Hematopoietic multipotent progenitor cell treated with erythropoietin and hydrocortisone succinate and interleukin-3 and kit ligand, for 17 days (in vitro differentiated cells): Measurements from ENCODE around the gene ACTL6B.
A peak's percentile ranks its signal among the peaks of the same experiment; 100 is the strongest.
"Not testable (repeated sequence)": the region's sequence is repeated elsewhere in the genome, so short reads cannot be mapped to it uniquely, and the experiment has no call there.

Experiments
- DNase-seq: peaks from one replicate; pipeline ENCODE4 v3.0.0-alpha.2; 2015; ENCODE audit warnings: low spot score

The ACTL6B gene

DNA sequence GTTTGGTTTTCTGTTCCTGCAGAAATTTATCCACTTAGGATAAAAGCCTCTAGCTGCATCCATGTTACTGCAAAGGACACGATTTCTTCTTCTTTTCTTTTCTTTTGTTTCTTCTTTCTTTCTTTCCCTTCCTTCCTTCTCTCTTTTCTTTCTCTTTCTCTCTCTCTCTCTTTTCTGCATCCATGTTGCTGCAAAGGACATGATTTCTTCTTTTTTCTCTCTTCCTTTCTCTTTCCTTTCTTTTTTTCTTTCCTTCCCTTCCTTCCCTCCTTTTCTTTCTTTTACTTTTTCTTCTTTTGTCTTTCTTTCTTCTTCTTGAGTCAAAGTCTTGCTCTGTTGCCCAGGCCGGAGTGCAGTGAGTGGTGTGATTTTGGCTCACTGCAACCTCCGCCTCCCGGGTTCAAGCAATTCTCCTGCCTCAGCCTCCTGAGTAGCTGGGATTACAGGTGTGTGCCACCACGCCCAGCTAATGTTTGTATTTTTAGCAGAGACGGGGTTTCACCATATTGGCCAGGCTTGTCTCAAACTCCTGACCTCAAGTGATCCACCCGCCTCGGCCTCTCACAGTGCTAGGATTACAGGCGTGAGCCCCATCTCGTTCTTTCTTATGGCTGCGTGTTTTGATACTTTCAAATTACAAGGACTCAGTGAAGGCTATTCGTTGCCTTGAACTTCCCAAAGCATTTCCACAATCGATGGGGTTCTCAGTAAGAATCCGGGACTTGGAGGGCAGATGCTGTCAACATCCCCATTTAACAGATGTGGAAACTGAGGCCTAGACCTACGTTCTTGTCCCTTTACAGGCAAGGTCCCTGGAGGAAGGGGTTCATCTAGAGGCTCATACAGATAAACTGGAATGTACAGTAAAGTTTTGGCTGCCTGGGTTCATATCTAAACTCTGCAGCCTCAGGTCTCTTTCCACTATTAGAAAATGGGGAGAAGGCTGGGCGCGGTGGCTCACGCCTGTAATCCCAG lies 15.4 kb upstream of the ACTL6B start:
- no peak for DNase-seq

DNA sequence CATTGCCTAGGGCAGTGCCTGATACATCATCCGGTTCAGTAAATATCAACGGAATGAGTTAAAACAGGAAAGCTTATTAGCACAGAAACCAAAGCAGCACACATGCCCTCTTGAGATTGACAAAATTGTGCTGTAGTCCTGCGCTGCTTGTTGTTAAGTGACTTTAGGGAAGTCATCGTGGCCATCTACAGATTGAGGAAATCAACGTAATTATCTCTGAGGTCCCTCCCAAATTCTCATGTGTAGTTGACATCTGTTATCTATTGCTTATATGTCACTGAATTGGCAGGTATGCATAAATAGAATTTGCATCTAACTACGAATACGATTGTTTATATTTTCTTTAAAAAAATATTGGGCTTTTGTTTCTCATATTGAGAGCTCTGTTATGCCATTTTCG lies 13.8 kb upstream of the ACTL6B start:
- DNase-seq = no peak

DNA sequence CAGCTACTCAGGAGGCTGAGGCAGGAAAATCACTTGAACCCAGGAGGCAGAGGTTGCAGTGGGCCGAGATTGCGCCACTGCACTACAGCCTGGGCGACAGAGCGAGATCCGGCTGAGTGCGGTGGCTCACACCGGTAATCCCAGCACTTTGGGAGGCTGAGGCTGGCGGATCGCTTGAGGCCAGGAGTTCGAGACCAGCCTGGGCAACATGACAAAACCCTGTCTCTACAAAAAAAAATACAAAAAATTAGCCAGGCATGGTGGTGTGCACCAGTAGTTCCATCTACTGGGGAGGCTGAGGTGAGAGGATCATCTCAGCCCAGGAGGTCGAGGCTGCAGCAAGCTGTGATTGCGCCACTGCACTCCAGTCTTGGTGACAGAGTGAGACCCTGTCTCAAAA lies 12.9 kb upstream of the ACTL6B start:
- not testable (repeated sequence) for DNase-seq

DNA sequence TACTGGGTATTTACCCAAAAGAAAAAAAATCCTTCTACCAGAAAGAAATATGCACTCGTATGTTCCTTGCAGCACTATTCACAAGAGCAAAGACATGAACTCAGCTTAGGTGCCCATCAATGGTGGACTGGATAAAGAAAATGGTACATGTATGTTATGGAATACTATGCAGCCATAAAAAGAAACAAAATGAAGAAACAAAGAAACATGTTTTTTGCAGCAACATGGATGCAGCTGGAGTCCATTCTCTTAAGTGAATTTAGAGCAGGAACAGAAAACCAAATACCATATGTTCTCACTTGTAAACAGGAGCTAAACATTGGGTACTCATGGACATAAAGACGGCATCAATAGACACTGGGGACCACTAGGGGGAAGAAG lies 11.8 kb upstream of the ACTL6B start:
- no peak for DNase-seq

DNA sequence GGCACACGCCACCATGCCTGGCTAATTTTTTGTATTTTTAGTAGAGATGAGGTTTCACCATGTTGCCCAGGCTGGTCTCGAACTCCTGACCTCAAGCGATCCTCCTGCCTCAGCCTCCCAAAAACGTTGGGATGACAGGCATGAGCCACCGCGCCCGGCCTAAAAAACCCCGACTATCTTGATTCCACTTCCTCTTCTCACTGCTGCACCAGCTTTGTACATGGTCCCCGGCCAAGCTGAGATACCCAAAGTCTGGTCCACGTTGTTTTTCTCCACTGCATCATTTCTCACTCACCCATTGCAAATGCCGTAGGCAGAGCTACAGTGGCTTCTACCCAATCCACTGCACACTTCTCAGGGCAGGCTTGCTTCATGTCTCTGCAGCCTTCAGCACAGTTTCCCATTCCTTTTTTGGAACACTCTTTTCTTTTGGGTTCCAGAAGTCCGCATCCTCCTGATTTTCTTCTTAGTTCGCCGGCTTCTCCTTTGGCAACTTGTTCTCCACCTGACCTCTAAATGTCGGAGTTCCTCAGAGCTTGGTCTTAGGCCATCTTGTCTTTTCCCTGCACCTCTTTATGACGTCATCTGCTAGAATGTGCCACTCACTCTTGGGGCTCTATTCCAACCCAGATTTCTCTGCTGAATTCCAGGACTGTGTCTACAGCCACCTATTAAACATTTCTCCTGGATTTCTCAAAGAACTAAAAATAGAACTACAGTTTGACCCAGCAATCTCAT lies 11.3 kb upstream of the ACTL6B start:
- DNase-seq = no peak

DNA sequence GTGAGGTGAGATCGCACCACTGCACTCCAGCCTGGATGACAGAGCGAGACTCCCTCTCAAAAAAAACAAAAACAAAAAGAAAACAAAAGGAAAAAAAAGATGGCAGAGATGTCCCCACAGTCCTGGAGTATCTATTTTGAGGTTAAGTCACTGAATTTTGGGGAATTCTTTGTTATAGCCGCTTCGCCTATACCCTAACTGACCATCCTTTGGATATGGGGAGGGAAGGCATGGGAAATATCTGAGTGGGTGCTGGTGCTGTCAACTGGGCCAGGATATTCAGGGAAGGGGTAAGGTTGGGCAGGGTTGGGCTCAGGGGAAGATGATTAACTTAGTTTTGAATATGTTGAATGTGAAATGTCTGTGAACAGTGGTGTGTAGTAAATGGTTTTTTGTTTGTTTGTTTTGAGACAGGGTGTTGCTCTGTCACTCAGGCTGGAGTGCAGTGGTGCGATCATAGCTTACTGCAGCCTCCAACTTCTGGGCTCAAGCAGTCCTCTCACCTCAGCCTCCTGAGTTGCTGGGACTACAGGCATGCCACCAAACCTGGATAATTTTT lies 9.0 kb upstream of the ACTL6B start:
- DNase-seq = no peak

DNA sequence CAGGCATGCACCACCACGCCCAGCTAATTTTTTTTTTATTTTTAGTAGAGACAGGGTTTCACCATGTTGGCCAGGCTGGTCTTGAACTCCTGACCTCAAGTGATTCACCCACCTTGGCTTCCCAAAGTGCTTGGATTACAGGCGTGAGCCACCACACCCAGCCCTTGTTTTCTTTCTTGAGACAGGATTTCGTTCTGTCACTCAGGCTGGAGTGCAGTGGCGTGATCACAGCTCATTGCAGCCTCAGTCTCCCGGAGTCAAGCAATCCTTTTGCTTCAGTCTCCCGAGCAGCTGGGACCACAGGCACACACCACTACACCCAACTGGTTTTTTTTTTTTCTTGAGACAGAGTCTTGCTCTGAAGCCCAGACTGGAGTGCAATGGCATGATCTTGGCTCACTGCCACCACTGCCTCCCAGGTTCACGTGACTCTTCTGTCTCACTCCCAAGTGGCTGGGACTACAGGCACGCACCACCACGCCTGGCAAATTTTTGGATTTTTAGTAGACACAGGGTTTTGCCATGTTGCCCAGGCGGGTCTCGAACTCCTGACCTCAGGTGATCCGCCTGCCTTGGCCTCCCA lies 6.0 kb upstream of the ACTL6B start:
- peak; percentile 46 for DNase-seq

DNA sequence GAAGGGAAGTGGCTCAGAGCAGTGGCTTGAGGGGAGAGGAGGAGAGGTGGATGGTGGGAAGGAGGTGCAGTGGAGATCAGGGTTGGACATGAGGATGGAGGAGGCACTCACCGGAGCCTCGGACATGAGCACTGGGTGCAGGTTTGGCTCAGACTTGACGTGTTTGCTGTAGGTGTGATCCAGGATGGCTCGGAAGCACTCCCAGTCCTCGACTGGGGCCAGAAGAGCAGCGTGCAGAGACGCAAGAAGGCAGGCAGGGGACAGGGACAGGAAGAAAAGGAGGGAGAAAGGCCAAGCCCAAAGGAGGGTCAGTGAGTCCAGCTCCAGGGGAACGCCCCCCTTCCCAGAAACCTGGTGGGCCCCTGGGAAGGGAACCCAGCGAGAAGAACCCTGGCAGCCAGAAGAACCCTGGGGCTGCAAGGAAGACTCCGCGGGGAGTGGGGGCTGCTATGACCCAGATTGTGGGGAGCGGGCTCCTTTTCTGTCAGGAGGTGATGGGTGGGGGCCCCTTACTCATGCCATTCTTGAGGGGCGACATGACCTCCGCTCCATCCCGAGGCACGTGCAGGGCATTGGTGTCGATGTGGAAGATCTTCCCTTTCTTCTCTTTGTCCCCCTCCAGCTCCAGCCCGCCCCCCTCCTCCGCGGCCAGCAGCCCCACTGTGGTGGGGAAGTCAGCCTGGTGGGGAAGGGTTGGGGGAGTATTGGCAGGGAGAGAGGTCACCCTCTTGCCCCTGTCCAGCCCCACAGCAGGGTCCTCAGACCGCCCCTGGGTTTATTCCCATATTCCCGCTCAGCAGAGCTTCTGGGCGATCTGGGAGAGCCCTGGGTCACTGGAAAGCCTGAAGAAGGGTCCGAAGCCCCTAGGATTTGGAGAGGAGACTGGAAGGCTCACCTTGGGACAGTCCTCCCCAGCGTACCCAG lies 1.1 kb downstream of the ACTL6B start:
- DNase-seq = no peak

DNA sequence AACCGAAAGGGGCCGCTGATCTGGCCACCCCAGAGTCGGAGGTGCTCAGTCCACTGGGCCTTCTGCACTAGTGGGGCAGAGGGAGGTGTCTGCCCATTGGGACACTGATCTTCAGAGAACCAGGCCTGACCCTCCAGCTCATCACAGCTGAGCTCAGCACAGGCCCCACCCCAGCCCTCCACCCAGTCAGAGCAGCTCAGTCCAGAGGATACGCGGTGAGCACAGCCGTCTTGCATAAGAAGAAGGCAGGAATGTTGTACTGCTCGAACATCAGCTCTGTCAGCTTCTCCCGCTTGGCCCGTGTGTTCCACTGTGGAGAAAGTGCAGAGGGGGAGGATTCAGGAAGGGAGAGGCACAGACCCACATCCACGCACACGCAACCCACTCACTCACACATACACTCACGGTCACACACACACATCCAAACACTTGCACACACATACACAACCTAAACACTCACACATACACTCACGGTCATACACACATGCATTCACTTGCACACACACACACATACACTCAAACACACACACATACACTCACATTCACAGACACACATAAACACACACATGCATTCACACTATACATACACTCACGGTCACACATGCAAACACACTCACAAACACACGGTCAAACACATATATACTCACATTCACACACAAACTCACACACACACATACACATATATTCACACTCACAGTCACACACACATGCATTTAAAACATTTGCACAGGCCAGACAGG lies 6.3 kb downstream of the ACTL6B start:
- no peak for DNase-seq

DNA sequence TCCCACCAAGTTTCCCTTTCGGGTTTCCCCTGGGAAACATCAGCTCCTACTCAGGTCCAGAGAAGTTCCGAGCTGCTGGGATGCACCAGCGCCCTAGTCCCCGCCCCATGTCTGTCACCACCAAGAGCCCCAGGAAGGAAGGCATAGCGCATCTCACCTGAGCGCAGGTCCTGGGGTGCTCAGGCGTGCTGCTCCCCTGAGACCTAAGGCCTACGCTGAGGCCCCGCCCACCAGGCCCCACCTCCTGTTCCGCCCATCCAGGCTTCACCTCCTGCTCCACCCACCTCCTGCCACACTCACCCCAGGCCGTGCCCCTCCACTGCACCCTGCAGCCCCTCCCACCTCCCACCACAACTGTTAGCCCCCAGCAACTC lies 13.7 kb downstream of the ACTL6B start:
- peak; percentile 89 for DNase-seq

DNA sequence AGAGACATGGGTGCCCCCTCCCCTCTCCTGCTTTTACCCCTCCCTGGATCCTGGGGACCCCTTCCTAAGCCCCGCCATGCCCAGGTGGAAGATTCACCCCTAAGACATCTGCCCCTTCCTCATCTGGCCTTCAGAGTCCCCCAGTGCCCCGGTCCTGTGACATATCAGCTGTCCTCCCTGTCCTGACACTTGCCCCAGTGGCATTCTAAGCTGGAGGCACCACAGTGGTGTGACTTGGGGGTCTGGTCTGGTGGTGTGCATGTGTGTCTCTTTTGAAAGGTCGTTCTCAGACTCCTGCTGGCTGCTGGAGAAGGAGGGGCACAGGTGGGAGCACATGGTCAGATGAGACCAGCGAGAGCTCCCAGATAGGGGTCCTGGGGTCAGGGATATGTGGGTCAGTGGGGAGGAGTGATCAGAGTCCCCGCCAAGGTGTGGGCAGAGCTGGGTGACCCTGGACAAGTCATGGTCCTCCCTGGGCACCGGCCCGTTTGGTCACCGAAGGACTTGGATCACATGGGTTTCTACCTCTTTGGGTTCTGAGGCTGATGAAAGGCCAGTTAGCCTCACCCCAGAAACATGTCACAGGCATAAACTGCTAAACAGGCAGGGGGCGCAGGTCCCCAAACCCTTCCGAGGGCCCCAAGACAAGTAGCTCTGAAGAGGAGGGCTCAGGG lies 14.3 kb downstream of the ACTL6B start:
- peak; percentile 54 for DNase-seq

DNA sequence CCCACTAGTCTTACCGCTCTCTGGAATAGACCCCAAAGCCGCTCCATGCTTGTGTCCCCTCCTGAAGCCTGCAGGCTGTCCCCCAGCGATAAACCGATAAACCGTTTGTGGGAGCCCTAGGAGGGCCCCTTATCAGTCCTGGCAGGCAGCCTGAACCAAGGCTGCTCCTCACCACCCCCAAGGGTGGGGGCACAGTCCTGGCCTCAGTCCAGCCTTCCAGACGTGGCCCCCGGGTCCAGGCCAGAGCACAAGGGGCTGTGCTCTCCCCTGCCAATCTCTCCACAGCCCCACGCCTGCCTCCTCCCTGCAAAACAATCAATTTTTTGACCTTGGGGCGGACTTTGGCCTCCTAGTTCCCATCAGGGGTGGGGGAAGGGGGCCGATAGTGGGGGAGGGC lies 14.8 kb downstream of the ACTL6B start, which contains the start of gene TFR2:
TFR2 (minus strand) TSS at position 90 of the 397 bp plus-strand sequence; CDS start at position 47, 43 bp downstream.
- DNase-seq = peak; percentile 89

DNA sequence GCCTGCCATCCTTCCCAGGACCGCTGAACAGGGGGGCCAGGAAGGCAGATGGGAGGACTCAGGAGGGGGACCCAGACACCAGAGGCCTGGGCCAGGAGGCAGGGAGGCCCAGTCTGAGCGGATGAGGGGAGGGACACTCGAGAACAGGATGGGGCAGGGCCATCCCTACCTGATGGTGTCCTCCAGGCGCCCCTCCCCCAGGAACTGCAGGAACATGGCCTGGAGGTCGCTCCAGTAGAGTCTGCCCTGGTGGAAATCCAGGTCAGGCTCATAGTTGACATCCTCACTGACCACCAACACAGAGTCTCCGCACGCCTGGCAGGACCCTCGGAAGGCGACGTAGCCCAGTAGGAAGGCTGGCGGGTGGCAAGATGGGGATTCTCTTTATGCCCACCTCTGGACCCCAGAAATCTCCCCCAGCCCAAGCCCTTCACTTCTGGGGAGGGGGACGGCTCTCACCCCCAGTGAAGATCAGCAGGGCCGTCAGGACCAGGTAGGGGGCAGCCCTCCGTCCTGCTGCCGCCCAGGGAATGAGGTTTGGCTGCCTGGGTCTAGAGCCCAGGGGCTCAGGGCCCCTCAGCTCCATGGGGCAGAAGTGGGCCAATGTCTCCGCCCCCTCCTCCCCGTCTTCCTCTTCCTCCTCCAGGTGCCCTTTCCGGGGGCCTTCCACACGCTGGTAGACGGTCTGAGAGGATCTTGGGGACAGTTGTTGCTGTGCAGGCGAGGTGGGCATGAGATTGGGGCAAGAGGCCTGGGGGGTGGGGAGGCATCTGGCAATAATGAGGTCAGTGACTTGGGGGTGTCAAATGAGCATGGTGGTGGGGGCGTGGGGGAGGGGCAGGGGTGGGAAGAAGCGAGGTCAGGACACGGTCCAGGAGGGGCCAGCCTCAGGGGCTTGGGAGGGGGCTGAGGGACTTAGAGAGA lies 15.5 kb downstream of the ACTL6B start:
- DNase-seq = peak; percentile 41

DNA sequence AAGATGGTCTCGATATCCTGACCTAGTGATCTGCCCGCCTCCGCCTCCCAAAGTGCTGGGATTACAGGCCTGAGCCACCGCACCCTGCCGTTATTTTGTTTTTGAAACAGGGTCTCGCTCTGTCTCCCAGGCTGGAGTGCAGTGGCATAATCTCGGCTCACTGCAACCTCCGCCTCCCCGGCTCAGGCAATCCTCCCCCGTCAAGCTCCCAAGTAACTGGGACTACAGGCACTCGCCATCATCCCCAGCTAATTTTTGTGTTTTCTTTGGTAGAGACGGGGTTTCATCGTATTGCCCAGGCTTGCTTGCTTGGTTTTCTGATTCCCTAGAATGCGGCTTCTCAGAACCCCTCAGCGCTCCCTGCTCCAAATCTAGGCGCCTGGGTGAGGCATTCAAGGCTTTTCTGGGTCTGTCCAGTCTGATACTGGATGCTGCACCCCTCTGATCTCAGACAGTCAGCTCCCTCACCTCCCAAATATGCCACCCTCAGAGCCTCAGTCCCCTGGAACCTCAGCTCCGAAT lies 16.2 kb downstream of the ACTL6B start:
- DNase-seq = peak; percentile 56

DNA sequence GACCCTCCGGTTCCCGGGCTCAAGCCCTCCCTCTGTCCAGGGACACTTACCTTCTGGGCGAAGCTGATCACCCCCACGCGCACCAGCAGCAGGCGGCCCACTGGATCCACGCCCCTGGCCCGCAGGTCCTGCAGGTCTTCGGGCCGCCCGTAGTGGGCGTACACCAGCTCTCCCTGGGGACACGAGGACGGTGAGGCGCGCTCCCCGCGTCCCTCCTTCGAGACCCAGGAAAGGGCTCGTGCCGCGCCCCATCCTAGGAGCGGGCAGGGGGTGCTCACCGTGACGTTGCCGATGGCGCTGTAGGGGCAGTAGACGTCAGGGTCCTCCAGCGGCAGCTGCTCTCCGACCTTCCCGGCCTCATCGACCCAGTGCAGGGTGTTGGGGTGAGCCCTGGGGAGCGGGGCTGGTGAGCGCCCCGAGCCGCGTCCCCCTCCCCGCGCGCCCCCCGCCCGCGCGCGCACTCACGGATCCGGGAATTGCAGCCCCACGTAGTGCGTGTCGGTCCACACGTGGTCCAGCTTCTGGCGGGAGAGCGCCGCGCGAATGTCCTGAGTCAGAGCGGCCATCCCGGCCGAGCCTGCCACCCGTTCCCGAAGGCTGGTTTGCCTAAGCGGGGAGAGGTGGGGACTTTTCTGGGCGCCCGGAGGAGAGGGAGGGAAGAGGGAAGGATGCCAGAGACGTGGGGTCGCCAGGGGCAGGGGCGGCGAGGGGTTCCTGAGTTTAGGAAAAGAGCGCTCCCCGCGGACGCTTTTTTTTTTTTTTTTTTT lies 23.1 kb downstream of the ACTL6B start:
- no peak for DNase-seq

DNA sequence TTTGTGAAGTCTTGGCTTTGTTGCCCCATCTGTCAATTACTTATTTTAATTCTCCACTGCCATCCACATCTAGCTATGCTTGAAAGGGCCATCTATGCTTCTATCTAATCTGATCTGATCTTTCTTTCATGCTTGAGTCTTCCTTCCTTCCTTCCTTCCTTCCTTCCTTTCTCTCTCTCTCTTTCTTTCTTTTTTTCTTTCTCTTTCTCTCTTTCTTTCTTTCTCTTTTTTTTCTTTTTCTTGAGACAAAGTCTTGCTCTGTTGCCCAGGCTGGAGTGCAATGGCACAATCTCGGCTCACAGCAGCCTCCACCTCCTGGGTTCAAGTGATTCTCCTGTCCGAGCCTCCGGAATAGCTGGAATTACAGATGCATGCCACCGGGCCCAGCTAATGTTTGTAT lies 26.2 kb downstream of the ACTL6B start:
- no peak for DNase-seq

DNA sequence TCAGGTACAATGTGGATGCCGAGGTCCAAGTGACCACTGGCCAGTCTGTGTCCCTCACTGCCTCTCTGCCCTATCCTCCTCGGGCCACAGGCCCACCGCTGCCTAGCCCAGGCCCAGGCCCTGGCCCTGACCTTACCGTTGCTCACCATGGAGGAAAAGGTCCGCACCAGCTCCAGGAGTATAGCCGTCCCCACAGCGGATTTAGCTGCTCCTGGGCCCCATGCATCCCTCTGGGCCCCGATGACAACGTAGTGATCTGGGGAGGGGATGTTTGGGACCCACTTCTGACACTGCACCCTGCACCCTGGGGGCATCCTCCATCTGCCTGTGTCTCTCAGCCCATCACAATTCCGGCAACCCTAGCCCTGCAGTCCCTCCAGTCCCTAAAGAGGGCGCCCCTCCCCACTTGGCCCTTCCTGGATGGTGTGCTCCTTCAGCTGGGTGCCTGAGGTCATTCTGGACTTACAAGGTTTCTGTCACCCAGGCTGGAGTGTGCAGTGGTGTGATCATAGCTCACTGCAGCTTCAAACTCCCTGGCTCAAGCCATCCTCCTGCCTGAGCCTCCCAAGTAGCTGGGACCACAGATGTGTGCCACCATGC lies 27.0 kb downstream of the ACTL6B start:
- DNase-seq = peak; percentile 28

DNA sequence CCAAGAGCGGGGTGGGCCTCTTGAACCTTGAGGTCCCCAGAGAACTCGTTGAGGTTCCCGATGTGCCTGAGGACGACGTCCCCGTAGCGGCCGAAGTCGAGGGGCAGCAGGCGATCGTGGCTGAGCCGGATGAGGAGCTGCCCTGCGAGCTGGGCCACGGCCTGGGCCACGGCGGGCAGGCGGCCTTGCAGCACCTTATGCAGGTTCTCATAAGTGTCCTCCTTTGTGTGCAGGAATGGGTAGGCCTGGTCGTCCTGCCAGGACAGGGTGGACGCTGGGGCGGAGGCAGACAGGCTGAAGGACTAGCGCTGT lies 29.1 kb downstream of the ACTL6B start:
- DNase-seq = no peak
